Ishikawa (cell line): ENCODE results near the gene CERK.

ENCODE experiments used
- NFIC ChIP-seq: IDR thresholded peaks from 2 replicates; pipeline ENCODE4 v1.6.1; 2012
- RAD21 ChIP-seq: IDR thresholded peaks from 2 replicates; pipeline ENCODE4 v1.6.1; 2012; ENCODE audit warnings: low read depth
- TCF12 ChIP-seq: IDR thresholded peaks from 2 replicates; pipeline ENCODE4 v1.6.1; 2012; ENCODE audit warnings: low read depth
- TF ChIP-seq, protein P1 (sequence below): IDR thresholded peaks from 2 replicates; pipeline ENCODE4 v1.6.1; 2012

DNA sequence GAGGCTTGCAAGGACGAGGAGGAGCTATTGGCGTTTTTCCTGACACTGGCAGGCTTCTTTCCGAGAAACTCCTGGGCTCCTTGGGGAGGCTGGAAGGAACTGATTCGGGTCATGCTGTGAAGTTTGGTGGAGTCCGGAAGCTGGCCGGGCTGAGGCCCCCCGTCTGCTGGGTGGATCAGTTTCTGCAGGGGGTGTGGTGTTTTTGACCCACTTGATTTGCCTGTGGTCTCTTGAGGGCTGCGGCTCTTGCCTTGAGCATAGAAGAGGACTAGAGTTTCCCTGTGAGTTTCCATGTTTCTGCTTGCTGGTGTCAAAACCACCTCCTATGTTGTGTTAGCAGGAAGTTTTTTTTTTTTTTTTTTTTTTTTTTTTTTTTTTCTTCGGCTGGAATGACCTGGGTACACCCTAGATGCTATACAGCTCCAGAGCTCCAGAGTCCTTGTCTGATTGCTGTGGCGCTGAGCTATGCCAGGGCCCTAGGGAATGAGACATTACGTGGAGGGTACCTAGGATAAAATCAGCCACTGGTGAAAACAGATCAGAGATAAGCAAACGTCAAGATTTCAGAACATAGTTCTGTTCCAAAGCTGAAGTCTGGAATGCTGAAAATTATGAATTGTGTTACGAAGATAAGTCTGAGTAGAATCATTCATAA lies 25.1 kb upstream of the CERK start:
- no peak for TF ChIP-seq RAD21
- TF ChIP-seq NFIC, result no peak
- TF ChIP-seq, protein P1, sequence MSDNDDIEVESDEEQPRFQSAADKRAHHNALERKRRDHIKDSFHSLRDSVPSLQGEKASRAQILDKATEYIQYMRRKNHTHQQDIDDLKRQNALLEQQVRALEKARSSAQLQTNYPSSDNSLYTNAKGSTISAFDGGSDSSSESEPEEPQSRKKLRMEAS, result no peak
- TF ChIP-seq TCF12, result no peak
